Omental fat pad (tissue), 4 donors: ENCODE measurements around the gene PRTN3. TPM values are rescaled to one million over a fixed set of nuclear protein-coding genes. Genes with fewer than 3 reads are reported as not detected.
"Not testable (repeated sequence)": the region's sequence is repeated elsewhere in the genome, so short reads cannot be mapped to it uniquely, and the experiment has no call there.

ENCODE experiments used
- ATAC-seq: fragments of 150-250 bp; one replicate; pipeline ENCODE4 v1.9.1; 2016; ENCODE audit warnings: mild to moderate bottlenecking, moderate library complexity; ENCODE audit not compliant: low FRiP score
- DNase-seq: peaks from one replicate; pipeline ENCODE4 v3.0.0-alpha.2; 2019; ENCODE audit warnings: low spot score
- total RNA-seq, 4 donors: library from RNA; depleted of rRNA; stranded (reverse); fragments of >200 nt; gene quantifications; one replicate each; pipeline ENCODE4 v1.1.0, GENCODE V29; 2016
- TF ChIP-seq, protein P1 (sequence below), 3 donors: fragments of 450-650 bp; IDR thresholded peaks; one replicate each; pipeline ENCODE4 v1.5.1; 2016 to 2017; ENCODE audit warnings: antibody characterized with exemption in 3 of 3, mild to moderate bottlenecking in 3 of 3, moderate library complexity in 2 of 3

The PRTN3 gene
- total RNA-seq, 4 donors from 2014 or later = not detected

DNA sequence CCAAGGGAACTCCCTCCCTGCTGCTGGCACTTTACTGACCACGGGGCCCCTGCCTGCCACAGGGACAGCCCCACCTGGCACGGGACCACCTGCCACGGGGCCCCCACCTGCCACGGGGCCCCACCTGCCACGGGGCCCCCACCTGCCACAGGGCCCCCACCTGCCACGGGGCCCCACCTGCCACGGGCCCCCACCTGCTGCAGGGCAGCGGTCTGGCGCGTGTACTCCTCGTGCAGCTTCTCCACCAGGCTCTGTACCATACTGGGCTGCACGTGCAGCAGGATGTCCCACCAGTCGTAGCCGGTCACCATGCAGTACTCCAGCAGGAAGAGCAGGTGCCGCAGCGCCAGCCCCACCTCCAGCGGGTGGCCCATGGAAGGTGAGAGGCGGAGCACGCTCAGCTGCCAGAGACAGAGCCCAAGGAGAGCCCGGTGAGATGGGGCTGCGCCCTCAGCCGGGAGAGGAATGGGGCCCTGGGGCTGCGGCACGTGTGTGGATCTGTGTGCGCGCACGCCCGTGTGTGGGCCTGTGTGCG lies 36.0 kb downstream of the PRTN3 start:
- ATAC-seq (no peak), DNase-seq (no peak)
- TF ChIP-seq, protein P1, sequence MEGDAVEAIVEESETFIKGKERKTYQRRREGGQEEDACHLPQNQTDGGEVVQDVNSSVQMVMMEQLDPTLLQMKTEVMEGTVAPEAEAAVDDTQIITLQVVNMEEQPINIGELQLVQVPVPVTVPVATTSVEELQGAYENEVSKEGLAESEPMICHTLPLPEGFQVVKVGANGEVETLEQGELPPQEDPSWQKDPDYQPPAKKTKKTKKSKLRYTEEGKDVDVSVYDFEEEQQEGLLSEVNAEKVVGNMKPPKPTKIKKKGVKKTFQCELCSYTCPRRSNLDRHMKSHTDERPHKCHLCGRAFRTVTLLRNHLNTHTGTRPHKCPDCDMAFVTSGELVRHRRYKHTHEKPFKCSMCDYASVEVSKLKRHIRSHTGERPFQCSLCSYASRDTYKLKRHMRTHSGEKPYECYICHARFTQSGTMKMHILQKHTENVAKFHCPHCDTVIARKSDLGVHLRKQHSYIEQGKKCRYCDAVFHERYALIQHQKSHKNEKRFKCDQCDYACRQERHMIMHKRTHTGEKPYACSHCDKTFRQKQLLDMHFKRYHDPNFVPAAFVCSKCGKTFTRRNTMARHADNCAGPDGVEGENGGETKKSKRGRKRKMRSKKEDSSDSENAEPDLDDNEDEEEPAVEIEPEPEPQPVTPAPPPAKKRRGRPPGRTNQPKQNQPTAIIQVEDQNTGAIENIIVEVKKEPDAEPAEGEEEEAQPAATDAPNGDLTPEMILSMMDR (IDR thresholded peaks at IDR 0.05) = no peak

DNA sequence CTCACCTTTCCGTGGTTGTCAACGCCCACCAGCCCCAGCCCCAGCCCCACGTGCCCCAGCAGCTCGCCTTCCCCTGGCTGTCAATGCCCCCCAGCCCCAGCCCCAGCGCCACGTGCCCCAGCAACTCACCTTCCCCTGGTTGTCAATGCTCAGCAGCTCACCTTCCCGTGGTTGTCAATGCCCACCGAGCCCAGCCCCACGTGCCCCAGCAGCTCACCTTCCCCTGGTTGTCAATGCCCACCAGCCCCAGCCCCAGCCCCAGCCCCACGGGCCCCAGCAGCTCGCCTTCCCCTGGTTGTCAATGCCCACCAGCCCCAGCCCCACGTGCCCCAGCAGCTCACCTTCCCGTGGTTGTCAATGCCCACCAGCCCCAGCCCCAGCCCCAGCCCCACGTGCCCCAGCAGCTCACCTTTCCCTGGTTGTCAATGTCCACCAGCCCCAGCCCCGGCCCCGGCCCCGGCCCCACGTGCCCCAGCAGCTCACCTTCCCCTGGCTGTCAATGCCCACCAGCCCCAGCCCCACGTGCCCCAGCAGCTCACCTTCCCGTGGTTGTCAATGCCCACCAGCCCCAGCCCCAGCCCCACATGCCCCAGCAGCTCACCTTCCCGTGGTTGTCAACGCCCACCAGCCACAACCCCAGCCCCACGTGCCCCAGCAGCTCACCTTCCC lies 37.3 kb downstream of the PRTN3 start:
- DNase-seq, ATAC-seq: not testable (repeated sequence)

DNA sequence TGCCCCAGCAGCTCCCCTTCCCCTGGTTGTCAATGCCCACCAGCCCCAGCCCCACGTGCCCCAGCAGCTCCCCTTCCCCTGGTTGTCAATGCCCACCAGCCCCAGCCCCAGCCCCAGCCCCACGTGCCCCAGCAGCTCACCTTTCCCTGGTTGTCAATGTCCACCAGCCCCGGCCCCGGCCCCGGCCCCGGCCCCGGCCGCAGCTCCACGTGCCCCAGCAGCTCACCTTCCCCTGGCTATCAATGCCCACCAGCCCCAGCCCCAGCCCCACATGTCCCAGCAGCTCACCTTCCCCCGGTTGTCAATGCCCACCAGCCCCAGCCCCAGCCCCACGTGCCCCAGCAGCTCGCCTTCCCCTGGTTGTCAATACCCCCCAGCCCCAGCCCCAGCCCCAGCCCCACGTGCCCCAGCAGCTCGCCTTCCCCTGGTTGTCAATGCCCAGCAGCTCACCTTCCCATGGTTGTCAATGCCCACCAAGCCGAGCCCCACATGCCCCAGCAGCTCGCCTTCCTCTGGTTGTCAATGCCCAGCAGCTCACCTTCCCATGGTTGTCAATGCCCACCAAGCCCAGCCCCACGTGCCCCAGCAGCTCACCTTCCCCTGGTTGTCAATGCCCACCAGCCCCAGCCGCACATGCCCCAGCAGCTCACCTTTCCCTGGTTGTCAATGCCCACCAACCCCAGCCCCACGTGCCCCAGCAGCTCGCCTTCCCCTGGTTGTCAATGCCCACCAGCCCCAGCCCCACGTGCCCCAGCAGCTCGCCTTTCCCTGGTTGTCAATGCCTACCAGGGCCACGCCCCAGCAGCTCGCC lies 38.2 kb downstream of the PRTN3 start:
- not testable (repeated sequence) for DNase-seq, ATAC-seq

DNA sequence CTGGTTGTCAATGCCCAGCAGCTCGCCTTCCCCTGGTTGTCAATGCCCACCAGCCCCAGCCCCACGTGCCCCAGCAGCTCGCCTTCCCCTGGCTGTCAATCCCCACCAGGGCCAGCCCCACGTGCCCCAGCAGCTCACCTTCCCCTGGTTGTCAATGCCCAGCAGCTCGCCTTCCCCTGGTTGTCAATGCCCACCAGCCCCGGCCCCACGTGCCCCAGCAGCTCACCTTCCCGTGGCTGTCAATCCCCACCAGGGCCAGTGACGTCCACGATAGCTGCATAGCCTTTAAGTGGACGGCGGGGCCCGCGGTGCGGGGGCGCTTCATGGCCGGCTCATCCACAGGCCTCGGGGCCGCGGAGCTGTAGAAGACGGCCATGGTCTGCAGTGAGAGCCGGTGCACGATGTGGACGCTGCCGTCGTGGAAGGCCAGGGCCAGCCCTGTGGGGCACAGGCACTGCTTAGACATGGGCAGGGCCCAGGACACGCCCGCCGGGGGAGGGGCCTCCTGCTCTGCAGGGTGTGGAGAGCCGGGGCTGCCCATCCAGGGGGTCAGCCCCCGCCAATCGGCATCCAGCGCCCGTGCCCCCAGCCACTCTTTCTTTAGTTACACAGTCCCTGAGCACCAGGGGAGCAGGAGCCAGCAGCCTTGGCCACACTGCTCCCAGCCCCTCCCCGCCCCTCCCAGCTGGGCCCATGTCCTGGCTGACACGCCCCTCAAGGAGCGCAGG lies 39.1 kb downstream of the PRTN3 start:
- DNase-seq (no peak), ATAC-seq (no peak)
- TF ChIP-seq, protein P1 (IDR thresholded peaks at IDR 0.05) = no peak

DNA sequence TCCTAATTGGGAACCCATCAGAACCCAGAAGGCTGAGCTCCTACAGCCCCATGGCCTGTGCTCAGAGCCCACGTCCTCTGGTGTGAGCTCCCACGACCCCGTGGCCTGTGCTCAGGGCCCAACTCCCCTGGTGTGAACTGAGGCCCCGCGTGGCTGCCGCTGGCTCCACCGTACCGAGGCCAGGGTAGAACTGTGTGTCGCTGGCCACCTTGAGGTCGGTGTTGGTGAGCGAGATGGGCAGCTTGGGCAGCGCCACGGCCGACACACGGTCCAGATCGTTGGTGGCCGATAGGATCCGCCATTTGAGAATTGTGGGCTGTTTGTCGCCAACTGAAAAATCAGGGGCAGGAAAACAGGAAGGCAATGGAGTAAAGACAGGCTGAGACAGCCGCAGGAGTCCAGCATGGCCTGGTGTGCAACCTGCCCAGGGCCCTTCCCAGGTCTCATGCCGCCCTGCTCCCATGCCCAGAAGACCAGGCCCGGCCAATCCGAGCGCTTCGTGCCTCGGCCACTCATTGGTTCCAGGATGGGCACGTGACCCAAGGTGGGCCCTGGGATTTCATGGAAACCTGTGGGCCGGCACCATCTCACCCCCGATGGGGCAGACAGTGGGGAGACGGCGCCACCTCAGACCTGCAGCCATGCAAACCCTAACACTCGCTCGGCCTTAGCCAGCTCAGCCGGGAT lies 40.7 kb downstream of the PRTN3 start:
- no peak for ATAC-seq
- TF ChIP-seq, protein P1 (IDR thresholded peaks at IDR 0.05) = no peak
- DNase-seq = no peak

DNA sequence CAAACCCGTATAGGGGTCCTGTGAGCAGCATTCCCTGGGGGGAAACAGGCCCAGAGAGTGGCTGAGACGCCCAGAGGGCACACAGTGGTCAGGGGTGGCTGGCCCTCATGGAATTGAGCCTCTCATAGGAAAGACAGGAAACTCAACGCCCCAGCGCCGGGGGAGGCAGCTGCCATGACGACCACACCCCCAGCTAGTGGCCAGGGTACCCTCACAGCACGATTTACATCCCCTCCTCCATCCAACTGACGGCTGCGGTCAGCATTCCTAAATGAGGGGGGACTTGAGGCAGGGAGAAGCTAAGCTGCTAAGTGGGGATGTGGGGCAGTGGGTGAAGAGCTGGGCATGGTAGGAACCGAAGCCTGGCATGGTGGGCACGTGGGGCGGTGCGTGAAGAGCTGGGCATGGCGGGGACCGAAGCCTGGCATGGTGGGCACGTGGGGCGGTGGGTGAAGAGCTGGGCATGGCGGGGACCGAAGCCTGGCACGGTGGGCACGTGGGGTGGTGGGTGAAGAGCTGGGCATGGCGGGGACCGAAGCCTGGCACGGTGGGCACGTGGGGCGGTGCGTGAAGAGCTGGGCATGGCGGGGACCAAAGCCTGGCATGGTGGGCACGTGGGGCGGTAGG lies 42.2 kb downstream of the PRTN3 start:
- TF ChIP-seq, protein P1 (IDR thresholded peaks at IDR 0.05) = no peak
- no peak for DNase-seq
- ATAC-seq = no peak

DNA sequence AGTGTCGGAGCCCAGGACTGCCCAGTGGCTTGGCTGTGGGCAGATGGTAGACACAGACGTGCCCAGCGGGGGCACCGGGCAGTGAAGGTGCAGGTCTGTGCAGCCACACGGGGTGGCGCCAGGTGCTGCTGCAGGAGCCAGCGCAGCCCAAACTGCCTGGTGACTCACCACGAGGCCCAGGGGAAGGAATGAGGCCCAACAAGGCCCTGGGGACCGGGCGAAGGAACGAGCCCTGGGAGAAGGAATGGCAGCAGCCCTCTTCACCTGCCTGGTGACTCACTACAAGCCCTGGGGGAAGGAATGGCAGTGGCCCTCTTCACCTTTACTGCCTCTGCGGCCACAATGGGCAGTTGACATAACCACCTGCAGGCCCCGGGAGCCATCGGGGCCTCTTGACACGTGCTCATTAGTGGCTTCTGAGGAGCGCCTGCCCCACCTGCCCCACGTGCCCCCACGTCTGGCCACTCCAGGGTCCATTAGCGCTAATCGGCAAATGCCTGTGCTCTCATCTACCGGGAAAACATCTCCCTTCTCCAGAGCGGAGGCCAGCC lies 42.9 kb downstream of the PRTN3 start:
- TF ChIP-seq, protein P1 (IDR thresholded peaks at IDR 0.05) = no peak
- ATAC-seq = no peak
- no peak for DNase-seq
